ENCODE measurements around the gene TADA1.

TADA1 gene

GRCh38 chr1:166875734-166876539 is at the start of gene TADA1:
TSS of gene TADA1 (minus strand) at chr1:166876264. CDS start at chr1:166876233, 31 bp downstream.
- peak; percentile 96 to 98 for DNase-seq (ENCODE audit: low read depth in 1 of 2, low spot score in 1 of 2)

GRCh38 chr1:166924823-166925541 is 48.9 kb upstream of the TADA1 start:
- no peak for DNase-seq (ENCODE audit: low read depth in 1 of 2, low spot score in 1 of 2)

- DNase-seq (ENCODE audit: low read depth in 1 of 2, low spot score in 1 of 2) = no peak
Observed at GRCh38 chr1:166920561-166921475, 44.8 kb upstream of the TADA1 start.

GRCh38 chr1:166918956-166919316 is 42.9 kb upstream of the TADA1 start:
- no peak for DNase-seq (ENCODE audit: low read depth in 1 of 2, low spot score in 1 of 2)

GRCh38 chr1:166918088-166918955 is 42.3 kb upstream of the TADA1 start:
- DNase-seq (ENCODE audit: low read depth in 1 of 2, low spot score in 1 of 2) = no peak

- no peak for DNase-seq (ENCODE audit: low read depth in 1 of 2, low spot score in 1 of 2)
Observed at GRCh38 chr1:166915941-166916340, 39.9 kb upstream of the TADA1 start.

- DNase-seq (ENCODE audit: low read depth in 1 of 2, low spot score in 1 of 2) = no peak
Observed at GRCh38 chr1:166915042-166915441, 39.0 kb upstream of the TADA1 start.

GRCh38 chr1:166914111-166914510 is 38.0 kb upstream of the TADA1 start:
- no peak for DNase-seq (ENCODE audit: low read depth in 1 of 2, low spot score in 1 of 2)

- no peak for DNase-seq (ENCODE audit: low read depth in 1 of 2, low spot score in 1 of 2)
Observed at GRCh38 chr1:166911624-166912023, 35.6 kb upstream of the TADA1 start.

- peak; percentile 24 to 76 for DNase-seq (ENCODE audit: low read depth in 1 of 2, low spot score in 1 of 2)
Observed at GRCh38 chr1:166910396-166910994, 34.4 kb upstream of the TADA1 start.

GRCh38 chr1:166908942-166909341 is 32.9 kb upstream of the TADA1 start:
- DNase-seq (ENCODE audit: low read depth in 1 of 2, low spot score in 1 of 2) = no peak

GRCh38 chr1:166907763-166908162 is 31.7 kb upstream of the TADA1 start:
- DNase-seq (ENCODE audit: low read depth in 1 of 2, low spot score in 1 of 2) = no peak

GRCh38 chr1:166907051-166907450 is 31.0 kb upstream of the TADA1 start:
- no peak for DNase-seq (ENCODE audit: low read depth in 1 of 2, low spot score in 1 of 2)

GRCh38 chr1:166906647-166907046 is 30.6 kb upstream of the TADA1 start:
- DNase-seq (ENCODE audit: low read depth in 1 of 2, low spot score in 1 of 2) = no peak

GRCh38 chr1:166905900-166906299 is 29.8 kb upstream of the TADA1 start:
- no peak for DNase-seq (ENCODE audit: low read depth in 1 of 2, low spot score in 1 of 2)

- no peak for DNase-seq (ENCODE audit: low read depth in 1 of 2, low spot score in 1 of 2)
Observed at GRCh38 chr1:166905136-166905535, 29.1 kb upstream of the TADA1 start.

- DNase-seq (ENCODE audit: low read depth in 1 of 2, low spot score in 1 of 2) = no peak
Observed at GRCh38 chr1:166903232-166903631, 27.2 kb upstream of the TADA1 start.

GRCh38 chr1:166902279-166902678 is 26.2 kb upstream of the TADA1 start:
- no peak for DNase-seq (ENCODE audit: low read depth in 1 of 2, low spot score in 1 of 2)

- no peak for DNase-seq (ENCODE audit: low read depth in 1 of 2, low spot score in 1 of 2)
Observed at GRCh38 chr1:166900987-166901386, 24.9 kb upstream of the TADA1 start.

GRCh38 chr1:166899769-166900168 is 23.7 kb upstream of the TADA1 start:
- no peak for DNase-seq (ENCODE audit: low read depth in 1 of 2, low spot score in 1 of 2)
